HG03159 (cell line): ENCODE data around the gene HAUS1.
"Not testable (repeated sequence)": the region's sequence is repeated elsewhere in the genome, so short reads cannot be mapped to it uniquely, and the experiment has no call there.

ENCODE experiments used
- ATAC-seq: cut with Tn5 transposase; IDR thresholded peaks from one replicate; pipeline ENCODE4 v1.9.1; 2021; ENCODE audit warnings: mild to moderate bottlenecking, moderate library complexity; ENCODE audit not compliant: unreplicated experiment

Gene HAUS1

DNA sequence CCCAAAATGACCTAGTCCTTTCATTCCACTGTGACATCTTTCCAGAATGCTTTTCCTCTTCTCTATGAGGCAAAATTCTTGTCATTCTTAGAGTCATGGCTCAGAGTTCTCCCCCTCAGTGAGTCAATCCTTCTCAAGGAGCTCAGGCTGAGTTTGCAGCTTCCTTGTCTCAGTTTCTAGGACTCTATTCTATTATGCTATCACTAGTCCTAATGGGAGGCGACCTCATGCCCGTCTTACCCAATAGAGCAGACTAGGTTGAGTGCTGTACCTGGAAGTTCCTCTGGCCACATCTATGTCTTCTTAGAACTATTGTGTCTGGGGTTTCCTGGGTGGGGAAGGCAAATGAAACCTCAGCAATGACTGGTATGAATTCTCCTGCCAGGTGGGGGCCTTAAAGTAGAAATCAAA is 51.5 kb downstream of the HAUS1 start:
- ATAC-seq = no peak

DNA sequence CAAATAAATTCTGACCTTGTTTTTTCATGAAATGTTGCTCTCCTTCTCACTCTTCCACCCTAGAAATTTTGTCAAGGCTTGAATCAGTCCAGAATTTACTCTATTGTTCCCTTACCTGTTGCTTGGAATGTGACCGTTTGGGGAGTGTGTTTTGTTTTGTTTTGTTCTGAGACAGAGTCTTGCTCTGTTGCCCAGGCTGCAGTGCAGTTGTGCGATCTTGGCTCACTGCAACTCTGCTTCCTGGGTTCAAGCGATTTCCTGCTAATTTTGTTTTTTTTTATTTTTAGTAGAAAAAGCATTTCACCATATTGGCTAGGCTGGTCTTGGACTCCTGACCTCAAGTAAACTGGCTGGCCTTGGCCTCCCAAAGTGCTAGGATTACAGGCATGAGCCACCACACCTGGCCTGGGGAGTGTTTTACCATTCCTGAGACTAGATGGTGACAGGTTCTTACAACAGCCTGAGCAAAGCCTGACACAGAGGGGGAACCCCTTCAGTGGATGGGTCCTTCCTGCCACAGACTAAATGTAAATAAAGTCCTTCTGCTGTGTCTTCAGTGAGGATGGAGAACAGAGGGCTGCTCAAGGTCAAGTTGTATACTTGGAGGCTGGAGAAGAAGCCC is 52.0 kb downstream of the HAUS1 start:
- ATAC-seq = no peak

DNA sequence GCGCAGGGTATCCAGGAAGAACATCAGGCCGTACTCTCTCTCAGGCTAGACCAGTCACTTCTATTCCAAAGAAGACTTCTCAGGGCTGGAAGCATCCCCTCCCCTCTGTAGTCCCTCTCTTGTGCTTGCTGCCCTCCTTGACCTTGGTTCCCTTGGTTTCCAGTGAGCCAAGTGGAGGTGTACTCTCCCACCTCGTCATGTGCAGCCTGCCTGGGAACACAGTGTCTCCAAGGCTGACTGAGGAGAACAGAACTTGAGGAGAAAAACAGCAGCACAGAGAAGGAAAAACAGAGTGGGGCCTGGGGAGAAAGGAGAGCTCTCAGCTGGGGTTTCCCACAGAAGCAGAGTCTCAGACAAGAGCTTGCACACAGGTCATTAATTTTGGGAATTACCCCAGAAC is 52.7 kb downstream of the HAUS1 start:
- ATAC-seq = no peak

DNA sequence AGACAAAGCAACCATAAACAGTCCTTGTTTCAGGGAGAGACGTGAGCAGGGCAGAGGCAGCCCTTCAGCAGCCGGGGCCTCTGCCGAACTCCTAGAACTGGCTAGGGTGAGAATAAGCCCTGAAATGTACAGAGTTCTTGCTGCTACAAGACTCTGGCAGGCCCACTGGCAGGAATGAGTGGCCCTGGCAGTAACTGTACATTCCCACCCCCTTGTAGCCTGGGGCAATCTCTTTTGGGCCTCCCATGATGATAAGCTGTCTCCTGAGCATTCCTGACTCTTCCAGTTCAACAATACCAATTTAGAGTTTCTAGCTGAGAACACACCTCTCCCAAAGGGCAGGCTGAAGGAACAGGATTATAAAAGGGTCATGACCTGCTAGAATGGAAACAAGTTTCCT is 54.3 kb downstream of the HAUS1 start:
- no peak for ATAC-seq

DNA sequence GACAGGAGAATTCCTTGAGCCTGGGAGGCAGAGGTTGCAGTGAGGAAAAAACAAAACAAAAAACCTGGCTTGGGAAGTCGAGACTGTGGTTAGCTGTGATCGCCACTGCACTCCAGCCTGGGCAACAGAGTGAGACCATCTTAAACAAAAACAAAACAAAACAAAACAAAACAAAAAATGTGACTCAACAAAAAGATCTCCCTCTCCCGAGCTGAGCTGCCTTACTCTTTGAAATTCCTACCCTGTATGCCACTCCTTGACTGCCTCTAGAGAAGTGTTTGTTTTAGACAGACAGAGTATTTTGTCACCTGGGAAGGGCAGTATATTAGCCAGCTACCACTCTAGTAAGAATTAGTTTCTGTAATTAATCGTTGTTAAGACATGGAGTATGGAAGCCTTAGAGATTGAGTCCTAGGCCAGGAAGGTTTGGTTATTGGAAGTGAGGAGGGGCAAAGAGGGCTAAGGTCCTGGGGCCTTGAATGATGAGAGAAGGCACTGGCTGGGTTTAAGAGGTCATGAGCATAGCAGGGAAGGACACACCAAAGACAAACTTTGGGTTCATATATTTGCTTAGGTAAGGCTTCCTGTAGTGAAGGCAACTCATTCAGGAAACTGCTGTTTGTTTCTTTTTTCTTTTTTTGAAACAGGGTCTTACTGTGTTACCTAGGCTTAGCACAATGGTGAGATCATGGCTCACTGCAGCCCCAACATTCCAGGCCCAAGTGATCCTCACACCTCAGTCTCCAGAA is 56.0 kb downstream of the HAUS1 start:
- ATAC-seq = no peak

DNA sequence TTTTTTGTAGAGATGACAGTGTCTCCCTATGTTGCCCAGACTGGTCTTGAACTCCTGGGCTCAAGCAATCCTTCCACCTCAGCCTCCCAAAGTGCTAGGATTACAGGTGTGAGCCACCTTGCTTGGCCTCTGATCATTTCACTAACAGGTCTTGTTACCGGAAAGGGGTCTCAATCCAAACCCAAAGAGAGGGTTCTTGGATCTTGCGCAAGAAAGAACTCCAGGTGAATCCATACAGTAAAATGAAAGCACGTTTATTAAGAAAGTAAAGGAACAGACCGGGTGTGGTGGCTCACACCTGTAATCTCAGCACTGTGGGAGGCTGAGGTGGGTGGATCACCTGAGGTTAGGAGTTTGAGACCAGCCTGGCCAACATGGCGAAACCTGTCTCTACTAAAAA is 56.7 kb downstream of the HAUS1 start:
- not testable (repeated sequence) for ATAC-seq

DNA sequence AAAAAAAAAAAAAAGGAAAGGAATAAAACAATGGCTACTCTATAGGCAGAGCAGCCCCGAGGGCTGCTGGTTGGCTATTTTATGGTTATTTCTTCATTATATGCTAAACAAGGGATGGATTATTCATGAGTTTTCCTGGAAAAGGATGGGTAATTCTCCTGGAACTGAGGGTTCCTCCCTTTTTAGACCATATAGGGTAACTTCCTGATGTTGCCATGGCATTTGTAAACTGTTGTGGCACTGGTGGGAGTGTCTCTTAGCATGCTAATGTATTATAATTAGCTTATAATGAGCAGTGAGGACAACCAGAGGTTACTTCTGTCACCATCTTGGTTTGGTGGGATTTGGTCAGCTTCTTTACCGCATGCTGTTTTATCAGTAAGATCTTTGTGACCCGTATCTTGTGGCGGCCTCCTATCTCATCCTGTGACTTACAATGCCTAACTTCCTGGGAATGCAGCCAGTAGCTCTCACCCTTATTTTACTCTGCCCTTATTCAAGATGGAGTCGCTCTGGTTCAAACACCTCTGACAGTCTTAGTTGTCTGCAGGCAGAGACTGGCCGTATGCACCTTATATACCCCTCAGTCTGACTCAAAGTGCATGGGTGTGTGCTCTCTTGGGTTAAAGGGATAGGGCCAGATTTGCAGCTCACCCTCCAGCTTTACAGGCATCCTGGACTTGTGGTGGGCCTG is 57.7 kb downstream of the HAUS1 start:
- no peak for ATAC-seq

DNA sequence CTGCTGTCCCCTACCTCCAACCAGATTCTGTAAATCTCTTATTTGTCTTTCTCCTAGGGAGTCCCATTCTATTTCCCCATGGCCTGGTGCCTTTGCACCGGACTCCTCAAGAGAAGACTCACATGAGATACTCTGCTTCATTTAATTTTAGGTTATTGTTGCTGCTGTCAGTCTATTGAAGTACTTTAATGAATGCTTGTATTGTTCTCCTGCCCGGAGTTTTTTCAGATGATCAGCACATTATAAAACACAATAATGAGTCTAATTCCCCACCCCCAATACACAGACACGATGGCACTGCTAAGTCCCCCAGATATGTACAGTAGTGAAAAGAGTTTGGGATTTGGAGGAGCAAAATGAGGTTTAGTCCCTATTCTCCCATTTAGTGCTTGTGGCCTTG is 58.9 kb downstream of the HAUS1 start:
- no peak for ATAC-seq

DNA sequence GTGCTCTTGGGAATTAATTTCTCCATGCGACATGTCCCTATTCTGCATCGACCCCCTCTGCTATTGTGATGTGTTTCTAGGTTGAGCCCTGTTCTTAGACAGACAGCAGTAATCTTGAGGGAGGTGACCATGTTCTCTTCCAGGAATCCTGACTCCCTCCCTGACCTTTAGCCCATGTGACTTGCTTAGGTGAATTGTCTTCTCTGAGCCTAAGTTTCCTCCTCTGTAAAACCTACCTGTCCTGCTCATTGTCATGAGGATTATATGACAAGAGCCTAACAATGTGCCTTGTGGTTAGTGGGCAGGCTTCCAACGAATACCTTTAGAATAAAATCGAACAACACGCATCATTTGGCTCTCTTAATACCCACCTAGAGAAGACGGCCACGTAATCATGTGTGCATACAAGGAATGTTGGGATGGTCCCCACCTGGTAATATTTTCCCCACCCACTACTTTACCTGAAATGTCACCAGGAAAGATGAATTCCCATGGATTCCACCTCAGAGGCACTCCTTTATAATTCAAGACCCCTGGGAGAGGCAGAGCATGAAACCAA is 59.8 kb downstream of the HAUS1 start:
- ATAC-seq = no peak

DNA sequence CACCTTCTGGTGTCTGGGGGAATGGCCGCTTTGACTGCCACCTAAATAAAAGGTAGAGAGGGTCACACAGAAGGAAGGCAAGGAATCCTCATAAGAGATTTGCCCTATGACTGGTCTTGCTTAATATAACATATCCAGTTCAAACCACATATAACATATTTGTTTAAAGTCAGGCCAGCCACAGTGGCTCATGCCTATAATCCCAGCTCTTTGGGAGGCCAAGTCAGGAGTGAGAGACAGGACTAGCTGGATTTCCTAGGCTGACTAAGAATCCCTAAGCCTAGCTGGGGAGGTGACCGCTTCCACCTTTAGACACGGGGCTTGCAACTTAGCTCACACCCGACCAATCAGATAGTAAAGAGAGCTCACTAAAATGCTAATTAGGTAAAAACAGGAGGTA is 60.3 kb downstream of the HAUS1 start:
- not testable (repeated sequence) for ATAC-seq

DNA sequence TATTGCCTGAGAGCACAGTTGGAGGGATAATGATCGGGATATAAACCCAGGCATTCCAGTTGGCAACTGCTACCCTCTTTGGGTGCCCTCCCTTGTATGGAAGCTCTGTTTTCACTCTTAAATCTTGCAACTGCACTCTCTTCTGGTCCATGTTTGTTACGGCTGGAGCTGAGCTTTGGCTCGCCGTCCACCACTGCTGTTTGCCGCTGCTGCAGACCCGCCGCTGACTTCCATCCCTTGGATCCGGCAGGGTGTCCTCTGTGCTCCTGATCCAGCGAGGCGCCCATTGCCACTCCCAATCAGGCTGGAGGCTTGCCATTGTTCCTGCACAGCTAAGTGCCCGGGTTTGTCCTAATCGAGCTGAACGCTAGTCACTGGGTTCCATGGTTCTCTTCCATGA is 60.7 kb downstream of the HAUS1 start:
- ATAC-seq = no peak

DNA sequence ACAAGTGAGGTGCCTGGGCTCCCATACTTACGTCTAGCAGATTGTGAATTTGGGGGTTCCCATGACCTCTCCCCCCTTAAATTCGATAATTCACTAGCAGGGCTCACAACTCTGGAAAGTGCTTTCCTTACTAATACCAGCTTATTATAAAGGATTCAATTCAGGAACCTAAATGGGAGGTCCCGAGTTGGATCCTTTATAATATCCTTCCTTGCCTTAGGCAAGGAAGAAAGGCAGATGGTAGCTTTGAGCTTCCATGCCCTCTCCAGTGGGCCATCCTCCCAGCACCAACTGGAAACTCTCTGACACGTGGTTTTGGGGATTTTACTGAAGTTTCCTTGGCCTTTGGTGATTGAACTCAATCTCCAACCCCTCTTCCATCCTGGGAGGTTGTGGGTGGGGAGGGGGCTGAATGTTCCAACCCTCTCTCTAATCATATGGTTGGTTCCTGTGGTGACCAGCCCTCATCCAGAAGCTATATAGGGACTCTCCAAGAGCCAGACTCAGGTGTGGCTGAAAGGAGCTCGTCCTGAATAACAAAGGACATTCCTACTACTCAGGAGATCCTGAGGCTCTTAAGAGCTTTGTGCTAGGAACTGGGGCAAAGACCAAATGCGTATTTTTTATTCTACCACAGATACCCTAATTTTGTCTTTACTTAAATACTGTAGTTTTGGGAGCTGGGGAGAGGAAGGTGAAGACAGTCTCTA is 62.2 kb downstream of the HAUS1 start:
- no peak for ATAC-seq

DNA sequence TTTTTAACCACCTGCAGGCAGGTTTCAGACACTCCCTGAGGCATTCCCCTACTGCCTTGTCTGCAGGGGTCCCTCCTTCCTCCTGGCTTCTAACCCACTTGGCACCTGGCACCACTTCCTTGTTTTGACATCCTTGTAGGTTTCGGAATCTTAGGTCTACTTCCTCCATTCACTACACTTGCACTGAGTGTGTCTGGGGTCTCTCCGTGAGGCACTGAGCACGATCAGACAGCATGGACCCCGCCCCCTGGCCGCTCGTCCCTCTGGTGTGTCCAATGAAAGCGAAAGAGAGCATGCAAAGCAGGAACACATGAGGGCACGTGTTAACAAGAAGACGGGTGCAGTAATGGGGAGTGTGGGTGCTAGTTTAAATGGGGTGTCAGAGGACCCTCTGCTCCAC is 63.8 kb downstream of the HAUS1 start:
- peak; percentile 95 for ATAC-seq

DNA sequence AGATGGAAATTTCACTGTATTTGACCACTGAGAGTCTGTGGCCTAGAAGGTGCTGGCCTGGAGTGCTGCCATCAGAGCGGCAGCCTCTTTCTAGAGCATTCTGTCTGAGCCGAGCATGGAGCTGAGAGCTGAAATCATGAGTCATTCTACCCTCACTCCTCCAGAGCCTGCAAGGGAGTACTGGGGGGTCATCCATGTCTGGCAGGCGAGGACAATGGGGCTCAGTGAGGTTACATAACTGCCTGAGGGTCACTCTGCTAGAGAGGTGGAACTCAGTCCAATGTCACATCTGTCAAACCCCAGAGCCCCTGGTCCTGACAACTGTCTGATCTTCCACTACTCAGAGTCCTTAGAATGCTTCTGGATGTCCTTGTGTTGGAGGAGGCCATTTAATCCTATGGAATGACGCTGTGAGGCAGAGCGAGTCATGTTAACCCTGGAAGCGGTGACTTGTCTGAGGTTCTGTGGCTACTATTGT is 65.3 kb downstream of the HAUS1 start:
- no peak for ATAC-seq

DNA sequence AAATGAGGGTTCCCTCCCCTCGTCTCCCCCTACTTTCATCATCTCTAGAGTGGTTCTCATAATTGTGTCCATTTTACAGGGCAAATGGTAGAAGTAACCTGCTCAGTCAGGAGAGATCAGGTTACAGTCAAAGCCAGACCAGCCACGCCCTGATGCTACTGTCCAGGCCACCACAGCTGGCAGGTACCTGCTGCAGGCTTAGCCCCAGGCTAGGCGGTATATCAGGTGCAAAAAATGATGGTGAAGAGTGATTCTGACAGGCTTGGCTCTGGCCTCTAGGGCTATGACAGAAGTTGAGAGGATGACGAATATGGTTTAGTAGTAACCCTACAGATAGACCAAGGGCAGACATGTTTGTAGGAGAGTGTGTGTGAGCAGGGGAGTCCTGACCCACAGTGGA is 67.1 kb downstream of the HAUS1 start:
- no peak for ATAC-seq

DNA sequence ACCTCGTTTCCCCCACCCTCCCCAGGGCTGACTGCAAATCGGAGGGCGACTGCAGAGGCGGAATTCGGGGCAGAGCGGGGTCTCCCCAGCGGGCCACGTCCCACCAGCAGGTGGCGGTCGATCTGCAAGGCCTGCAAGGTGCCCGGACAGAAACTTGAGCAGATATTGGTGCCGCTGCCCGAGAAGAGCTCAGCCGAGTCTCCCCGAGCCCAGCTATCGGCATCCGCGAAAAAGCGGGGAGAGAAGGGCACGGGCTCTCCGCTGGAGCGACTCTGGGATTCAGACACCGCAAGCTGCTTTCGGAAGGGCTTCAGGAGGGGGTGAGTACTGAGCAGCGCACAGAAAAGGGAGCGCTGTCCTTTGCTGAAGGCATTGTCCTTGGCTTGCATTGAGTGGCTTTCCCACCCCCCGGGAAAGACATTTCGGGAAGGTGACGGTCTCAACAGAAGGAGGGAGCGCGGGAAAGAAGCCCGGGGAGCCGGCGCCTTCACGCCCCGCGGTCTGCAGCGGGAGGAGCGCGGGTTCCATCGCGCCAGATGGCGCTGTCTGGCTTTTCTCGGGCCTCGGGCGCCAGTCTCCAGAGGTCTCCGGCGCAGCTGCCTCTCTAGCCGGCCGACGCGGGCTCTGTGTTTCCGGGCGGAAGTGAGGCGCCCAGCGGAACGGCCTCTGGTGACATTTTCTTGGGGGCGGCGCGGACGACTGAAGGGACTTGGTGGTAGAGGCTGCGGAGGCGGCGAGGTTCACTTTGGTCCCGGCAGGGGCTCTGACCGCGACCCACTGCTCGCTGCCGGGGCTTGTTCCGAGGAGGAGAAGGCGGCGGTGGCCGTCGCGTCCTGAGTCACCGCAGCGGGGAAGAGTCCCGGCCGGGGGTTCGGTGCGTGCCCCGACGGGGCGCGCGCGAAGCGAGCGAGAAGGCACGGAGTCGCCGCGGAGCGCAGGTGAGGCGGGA is 69.5 kb downstream of the HAUS1 start:
- ATAC-seq = peak; percentile 86

DNA sequence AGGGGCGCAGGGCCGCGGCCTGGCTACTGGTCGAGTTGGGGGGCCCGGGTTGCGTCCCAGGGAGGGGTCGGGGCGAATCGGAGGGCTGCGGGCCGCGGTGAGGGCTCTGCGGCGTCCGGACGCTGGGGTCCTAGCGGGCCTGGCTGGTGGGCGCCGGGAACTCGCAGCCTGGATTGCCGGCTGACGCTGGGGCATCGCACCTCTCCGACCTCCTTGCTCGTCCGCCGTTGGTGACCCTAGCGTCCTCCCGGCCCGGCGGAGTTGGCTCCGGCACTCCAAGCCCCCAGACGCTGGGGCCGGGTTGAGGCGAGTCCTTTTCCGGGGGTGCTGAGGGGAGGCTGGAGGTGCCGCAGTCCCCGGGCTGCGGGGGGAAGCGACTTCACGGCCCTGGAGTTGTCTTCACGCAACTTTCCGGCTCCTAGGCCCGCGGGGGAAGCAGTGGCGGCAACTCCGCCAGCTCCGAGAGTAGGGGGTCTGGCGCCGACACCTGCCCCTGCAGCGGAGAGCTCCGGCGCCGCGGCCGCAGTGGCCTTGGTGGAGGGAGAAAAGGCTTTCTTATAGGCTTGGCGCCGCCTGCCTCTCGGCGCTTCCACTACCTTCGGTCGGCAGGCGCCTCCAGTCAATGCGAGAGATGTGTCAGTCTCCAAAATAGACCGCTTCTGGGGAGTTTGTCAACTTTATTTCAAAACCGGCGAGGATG is 70.3 kb downstream of the HAUS1 start:
- ATAC-seq = peak; percentile 17

DNA sequence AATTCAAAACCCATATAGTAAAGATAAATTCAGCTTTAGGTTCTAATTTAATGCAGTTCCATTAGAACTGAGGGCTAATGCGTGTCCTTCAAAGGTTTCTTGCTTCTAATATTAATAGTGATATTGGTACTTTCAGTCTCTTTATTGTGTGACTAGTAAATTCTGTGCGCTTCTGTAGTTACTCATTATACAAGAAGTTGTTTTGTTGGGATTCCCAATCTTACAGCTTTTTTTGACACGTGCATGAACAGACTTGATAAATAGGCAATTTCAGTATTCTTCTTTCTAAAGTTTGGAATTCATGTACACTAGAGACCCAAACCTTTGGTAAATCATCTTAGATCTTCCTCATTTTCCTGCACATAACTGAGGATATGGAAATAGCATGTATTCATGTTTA is 71.8 kb downstream of the HAUS1 start:
- ATAC-seq = no peak
